ENCODE data around the gene CALD1.

DNA sequence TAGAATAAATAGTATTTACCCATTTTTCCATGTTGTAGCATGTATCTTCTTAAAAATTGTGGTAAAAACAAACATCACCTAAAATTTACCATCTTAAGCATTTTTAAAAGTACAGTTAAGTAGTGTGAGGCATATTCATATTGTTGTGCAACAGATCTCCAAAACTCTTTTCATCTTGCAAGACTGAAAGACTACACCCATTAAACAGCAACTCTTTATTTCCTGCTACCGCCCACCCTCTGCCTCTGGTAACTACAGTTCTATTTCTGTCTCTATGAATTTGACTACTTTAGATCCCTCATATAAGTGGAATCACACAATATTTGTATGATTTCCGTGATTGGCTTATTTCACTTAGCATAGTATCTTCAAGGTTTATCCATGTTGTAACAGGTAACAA lies 166.8 kb downstream of the CALD1 start:
- no peak for TF ChIP-seq POLR2A (IDR thresholded peaks at IDR 0.05; ENCODE audit: low read depth, low read length)
- no peak for TF ChIP-seq POLR2AphosphoS5 (IDR thresholded peaks at IDR 0.05; ENCODE audit: low read depth, low read length)
- TF ChIP-seq TAF1 (IDR thresholded peaks at IDR 0.05; ENCODE audit: borderline replicate concordance, low read depth, low read length), result no peak
